ENCODE measurements around the gene GMIP.

DNA sequence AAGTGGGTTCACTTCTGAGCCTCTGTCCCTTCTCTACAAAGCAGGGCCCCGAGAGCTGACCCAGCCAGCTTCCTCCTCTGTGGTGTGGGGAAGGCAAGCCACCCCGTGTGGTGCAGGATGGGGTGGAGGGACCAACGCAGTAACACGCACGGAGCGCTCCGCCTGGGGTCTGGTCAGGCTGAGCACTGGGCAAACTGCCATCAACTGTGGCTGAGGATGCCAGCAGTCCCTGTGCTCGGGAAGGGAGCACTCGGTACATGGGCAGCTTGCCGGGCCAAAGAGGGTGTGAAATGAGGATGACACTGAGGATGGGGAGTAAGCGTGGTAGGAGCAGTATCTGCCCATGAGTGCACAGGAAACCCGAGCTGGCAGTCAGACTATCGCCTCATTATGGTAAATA lies 7.6 kb upstream of the GMIP start:
- TF ChIP-seq, protein P1, sequence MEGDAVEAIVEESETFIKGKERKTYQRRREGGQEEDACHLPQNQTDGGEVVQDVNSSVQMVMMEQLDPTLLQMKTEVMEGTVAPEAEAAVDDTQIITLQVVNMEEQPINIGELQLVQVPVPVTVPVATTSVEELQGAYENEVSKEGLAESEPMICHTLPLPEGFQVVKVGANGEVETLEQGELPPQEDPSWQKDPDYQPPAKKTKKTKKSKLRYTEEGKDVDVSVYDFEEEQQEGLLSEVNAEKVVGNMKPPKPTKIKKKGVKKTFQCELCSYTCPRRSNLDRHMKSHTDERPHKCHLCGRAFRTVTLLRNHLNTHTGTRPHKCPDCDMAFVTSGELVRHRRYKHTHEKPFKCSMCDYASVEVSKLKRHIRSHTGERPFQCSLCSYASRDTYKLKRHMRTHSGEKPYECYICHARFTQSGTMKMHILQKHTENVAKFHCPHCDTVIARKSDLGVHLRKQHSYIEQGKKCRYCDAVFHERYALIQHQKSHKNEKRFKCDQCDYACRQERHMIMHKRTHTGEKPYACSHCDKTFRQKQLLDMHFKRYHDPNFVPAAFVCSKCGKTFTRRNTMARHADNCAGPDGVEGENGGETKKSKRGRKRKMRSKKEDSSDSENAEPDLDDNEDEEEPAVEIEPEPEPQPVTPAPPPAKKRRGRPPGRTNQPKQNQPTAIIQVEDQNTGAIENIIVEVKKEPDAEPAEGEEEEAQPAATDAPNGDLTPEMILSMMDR (IDR thresholded peaks at IDR 0.05; ENCODE audit: low read depth, low read length, missing input control), result no peak
- no peak for TF ChIP-seq SP1 (IDR thresholded peaks at IDR 0.05)

Measured in liver (tissue), 3 donors.